NCI-H2227 (cell line): Measurements from ENCODE around the gene GSAP.

Source experiments
- DNase-seq: peaks from one replicate; lab custom pipeline; 2025; ENCODE audit not compliant: unreplicated experiment; lab: John Stamatoyannopoulos, UW

Gene GSAP

GRCh38 chr7:77409005-77409738 is 7.0 kb downstream of the GSAP start:
- no peak for DNase-seq

- DNase-seq: no peak
Observed at GRCh38 chr7:77407906-77408305, 8.2 kb downstream of the GSAP start.

GRCh38 chr7:77406421-77406820 is 9.7 kb downstream of the GSAP start:
- DNase-seq: no peak

- no peak for DNase-seq
Observed at GRCh38 chr7:77404641-77405040, 11.5 kb downstream of the GSAP start.

- DNase-seq: no peak
Observed at GRCh38 chr7:77403957-77404356, 12.2 kb downstream of the GSAP start.

GRCh38 chr7:77402818-77403217 is 13.3 kb downstream of the GSAP start:
- no peak for DNase-seq

GRCh38 chr7:77401002-77401401 is 15.1 kb downstream of the GSAP start:
- no peak for DNase-seq

GRCh38 chr7:77399816-77400215 is 16.3 kb downstream of the GSAP start:
- no peak for DNase-seq

- DNase-seq: no peak
Observed at GRCh38 chr7:77396894-77397547, 19.1 kb downstream of the GSAP start.

- no peak for DNase-seq
Observed at GRCh38 chr7:77395626-77396025, 20.5 kb downstream of the GSAP start.

- DNase-seq: no peak
Observed at GRCh38 chr7:77393954-77394353, 22.2 kb downstream of the GSAP start.

- DNase-seq: no peak
Observed at GRCh38 chr7:77393261-77393660, 22.9 kb downstream of the GSAP start.

- DNase-seq: no peak
Observed at GRCh38 chr7:77391230-77391629, 24.9 kb downstream of the GSAP start.

- no peak for DNase-seq
Observed at GRCh38 chr7:77388055-77388641, 28.0 kb downstream of the GSAP start.

GRCh38 chr7:77386165-77386822 is 29.9 kb downstream of the GSAP start:
- DNase-seq: no peak

GRCh38 chr7:77383333-77383740 is 32.8 kb downstream of the GSAP start:
- DNase-seq: no peak

- no peak for DNase-seq
Observed at GRCh38 chr7:77382532-77382931, 33.6 kb downstream of the GSAP start.

GRCh38 chr7:77378584-77378983 is 37.6 kb downstream of the GSAP start:
- no peak for DNase-seq

GRCh38 chr7:77370606-77371005 is 45.5 kb downstream of the GSAP start:
- DNase-seq: no peak

- no peak for DNase-seq
Observed at GRCh38 chr7:77368974-77369373, 47.2 kb downstream of the GSAP start.

GRCh38 chr7:77367976-77368375 is 48.2 kb downstream of the GSAP start:
- DNase-seq: no peak

- DNase-seq: no peak
Observed at GRCh38 chr7:77362905-77363304, 53.2 kb downstream of the GSAP start.
